Measurements from ENCODE around the gene RPH3AL. TPM values are rescaled to one million over a fixed set of nuclear protein-coding genes. Genes with fewer than 3 reads are reported as not detected.

The RPH3AL gene
- polyA plus RNA-seq, 1 experiment = 4.0 TPM

DNA sequence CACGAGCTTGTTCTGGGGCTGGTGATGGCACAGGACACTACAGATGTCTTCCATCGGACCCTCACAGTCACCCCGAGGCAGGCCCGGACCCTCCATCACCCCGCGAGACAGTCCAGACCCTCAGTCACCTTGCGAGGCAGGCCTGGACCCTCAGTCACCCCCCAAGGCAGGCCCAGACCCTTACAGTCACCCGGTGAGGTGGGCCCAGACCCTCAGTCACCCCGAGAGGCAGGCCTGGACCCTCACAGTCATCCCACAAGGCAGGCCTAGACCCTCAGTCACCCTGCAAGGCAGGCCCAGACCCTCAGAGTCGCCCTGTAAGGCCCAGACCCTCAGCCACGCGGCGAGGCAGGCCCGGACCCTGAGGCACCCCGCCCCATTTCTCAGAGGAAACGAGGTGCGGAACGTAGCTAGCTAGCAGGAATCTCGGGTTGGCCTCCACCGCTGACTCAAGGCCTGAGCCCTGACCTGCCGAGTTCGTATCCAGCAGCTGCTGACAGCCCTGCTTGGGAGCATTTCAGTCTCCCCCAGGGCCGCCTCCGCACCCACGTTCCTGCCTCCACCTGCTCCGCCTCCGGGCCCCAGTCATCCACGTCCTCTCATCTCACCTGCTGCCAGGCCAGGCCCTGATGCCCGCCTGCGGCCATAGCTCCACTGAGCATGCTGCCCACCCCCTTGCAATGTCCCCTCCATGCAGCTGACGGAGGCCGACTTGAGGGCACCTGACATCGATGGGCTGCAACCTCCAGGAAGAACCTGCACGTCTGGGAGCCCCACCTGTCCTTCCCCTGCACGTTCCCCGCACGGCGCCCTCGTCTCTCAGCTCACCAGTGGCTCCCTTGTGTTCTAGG is 28.7 kb downstream of the RPH3AL start:
- H3K27me3 ChIP-seq (ENCODE audit: control insufficient read depth, insufficient read depth, low read length) = no peaks in the 10 kb centered on the region
- TF ChIP-seq, protein P1, sequence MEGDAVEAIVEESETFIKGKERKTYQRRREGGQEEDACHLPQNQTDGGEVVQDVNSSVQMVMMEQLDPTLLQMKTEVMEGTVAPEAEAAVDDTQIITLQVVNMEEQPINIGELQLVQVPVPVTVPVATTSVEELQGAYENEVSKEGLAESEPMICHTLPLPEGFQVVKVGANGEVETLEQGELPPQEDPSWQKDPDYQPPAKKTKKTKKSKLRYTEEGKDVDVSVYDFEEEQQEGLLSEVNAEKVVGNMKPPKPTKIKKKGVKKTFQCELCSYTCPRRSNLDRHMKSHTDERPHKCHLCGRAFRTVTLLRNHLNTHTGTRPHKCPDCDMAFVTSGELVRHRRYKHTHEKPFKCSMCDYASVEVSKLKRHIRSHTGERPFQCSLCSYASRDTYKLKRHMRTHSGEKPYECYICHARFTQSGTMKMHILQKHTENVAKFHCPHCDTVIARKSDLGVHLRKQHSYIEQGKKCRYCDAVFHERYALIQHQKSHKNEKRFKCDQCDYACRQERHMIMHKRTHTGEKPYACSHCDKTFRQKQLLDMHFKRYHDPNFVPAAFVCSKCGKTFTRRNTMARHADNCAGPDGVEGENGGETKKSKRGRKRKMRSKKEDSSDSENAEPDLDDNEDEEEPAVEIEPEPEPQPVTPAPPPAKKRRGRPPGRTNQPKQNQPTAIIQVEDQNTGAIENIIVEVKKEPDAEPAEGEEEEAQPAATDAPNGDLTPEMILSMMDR (IDR thresholded peaks at IDR 0.05; ENCODE audit: insufficient read depth, low read depth, low read length) = no peak
- ChIA-PET CTCF (no interaction called here), POLR2A (no interaction called here)
- no peaks in the 10 kb centered on the region for H3K36me3 ChIP-seq (ENCODE audit: control insufficient read depth, insufficient read depth, low read length)
- DNase-seq (ENCODE audit: low read depth) = no peak
- H3K4me3 ChIP-seq (ENCODE audit: low read depth, low read length) = no peak overlapping the region

DNA sequence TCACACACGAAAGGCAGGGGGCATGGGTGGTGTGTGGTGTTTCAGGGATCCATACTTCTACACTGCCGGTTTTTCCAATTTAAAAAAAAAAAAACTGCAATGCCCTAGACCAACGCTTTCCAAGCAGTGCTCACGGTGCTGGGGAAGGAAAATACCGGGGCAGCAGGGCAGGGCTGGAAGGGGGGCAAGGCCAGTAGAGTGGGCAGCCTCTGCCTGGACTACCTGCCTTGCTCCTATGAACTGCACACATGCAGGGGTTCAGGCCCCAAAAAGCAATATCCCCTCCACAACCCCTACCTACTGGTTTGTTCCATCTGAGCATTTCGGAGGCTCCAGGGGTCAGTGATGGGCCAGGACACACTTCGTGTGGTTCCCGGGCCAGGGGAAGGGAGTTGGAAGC is 29.4 kb downstream of the RPH3AL start:
- TF ChIP-seq, protein P1 (IDR thresholded peaks at IDR 0.05; ENCODE audit: insufficient read depth, low read depth, low read length) = no peak
- H3K27me3 ChIP-seq (ENCODE audit: control insufficient read depth, insufficient read depth, low read length) = no peaks in the 10 kb centered on the region
- CTCF ChIA-PET = no interaction called here
- POLR2A ChIA-PET = no interaction called here
- no peak for DNase-seq (ENCODE audit: low read depth)
- no peak overlapping the region for H3K4me3 ChIP-seq (ENCODE audit: low read depth, low read length)
- H3K36me3 ChIP-seq (ENCODE audit: control insufficient read depth, insufficient read depth, low read length) = no peaks in the 10 kb centered on the region

DNA sequence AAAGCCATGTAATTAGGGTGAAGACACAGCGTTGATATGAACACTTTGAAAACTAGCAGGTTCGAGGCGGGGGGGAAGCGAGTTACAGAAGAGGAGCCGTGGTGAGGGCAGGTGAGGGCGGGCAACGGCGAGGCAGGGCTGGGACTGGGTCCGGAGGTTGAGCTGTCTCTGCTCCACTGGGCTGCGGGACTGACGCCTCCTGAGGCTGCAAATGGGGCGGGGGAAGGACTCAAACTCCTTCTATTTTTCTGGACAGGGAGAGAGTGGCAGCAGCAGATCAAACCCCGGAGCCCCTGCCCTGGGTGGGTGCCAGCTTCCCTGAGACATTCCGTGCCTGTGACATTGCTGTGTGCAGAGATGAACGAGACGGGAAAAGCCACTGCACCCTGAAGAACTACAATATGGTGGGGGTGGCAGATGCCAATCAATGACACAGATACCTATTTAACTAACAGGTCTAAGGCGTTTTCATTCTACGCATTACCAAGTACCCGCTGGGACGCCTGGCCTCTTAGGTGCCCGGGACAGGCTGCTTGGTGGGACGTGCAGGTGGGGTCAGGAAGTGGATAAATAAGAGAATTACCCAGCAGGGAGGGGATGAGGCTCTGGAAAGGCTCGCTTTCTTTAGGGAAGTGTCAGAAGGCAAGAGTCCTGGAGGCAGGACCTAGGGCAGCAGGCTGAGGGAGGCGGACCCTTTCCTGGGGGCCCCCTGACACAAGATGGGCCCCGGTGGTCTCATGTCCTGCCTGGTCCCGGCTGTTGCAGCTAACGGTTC is 30.4 kb downstream of the RPH3AL start:
- TF ChIP-seq, protein P1 (IDR thresholded peaks at IDR 0.05; ENCODE audit: insufficient read depth, low read depth, low read length) = no peak
- DNase-seq (ENCODE audit: low read depth) = no peak
- Histone ChIP-seq H3K27me3 (ENCODE audit: control insufficient read depth, insufficient read depth, low read length) (no peaks in the 10 kb centered on the region), H3K4me3 (ENCODE audit: low read depth, low read length) (no peak overlapping the region), H3K36me3 (ENCODE audit: control insufficient read depth, insufficient read depth, low read length) (no peaks in the 10 kb centered on the region)
- POLR2A ChIA-PET = no interaction called here
- CTCF ChIA-PET = no interaction called here

DNA sequence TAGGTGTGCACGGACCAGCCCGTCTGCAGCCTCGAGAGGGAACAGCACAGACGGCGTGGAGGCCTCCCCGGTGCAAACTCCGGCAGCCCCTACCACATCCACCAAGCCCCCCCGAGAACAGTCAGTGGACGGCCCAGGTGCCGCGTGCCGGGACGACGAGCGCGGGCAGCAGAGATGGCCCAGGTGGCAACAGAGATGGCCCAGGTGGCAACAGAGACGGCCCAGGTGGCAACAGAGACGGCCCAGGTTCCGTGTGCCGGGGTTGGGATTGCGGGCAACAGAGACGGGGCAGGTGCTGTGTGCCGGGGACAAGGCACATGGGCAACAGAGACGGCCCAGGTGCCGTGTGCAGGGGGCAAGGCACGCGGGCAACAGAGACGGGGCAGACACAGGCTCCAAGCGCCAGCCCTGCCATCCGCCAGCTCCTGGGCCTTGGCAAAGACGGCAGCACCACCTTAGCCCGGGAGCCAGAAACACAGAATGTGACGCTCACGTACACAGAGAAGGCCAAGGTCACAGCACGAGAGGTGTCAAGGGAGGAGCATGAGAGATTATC is 31.1 kb downstream of the RPH3AL start:
- TF ChIP-seq, protein P1 (IDR thresholded peaks at IDR 0.05; ENCODE audit: insufficient read depth, low read depth, low read length) = no peak
- Histone ChIP-seq H3K36me3 (ENCODE audit: control insufficient read depth, insufficient read depth, low read length) (no peaks in the 10 kb centered on the region), H3K27me3 (ENCODE audit: control insufficient read depth, insufficient read depth, low read length) (no peaks in the 10 kb centered on the region), H3K4me3 (ENCODE audit: low read depth, low read length) (no peak overlapping the region)
- ChIA-PET CTCF (interaction anchor here (0.5 kb wide), 1 partner anchor 155 kb away, joined by 3 read pairs; no protein-coding TSS in a partner anchor), POLR2A (no interaction called here)
- DNase-seq (ENCODE audit: low read depth) = no peak

DNA sequence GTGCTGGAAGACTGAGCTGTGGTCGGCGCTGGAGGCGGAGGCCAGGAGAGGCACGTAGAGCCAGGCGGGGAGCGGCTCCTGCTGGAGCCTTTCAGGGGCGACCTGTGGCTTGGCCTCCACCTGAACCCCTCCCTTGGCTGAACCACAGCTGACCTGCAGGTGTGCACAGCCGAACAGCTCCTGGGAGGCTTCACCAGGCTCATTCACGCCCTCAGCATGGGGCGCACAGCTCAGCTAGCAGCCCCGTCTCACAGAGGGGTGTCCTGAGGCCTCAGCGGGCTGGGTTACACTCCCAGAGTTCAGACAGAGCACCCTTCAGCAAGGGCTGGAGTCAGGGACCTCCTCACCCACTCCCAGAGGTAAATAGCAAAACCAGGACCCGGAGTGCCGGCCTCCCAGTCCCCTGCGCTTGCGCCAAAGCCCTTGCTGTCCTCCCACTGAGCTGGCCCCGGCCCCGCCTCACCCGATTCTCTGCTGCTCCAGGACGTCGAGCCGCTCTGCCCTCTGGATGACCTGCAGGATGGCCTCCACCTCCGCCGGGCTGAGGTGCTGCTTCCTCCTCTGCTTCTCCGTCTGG is 31.7 kb downstream of the RPH3AL start:
- Histone ChIP-seq H3K4me3 (ENCODE audit: low read depth, low read length) (no peak overlapping the region), H3K27me3 (ENCODE audit: control insufficient read depth, insufficient read depth, low read length) (no peaks in the 10 kb centered on the region), H3K36me3 (ENCODE audit: control insufficient read depth, insufficient read depth, low read length) (no peaks in the 10 kb centered on the region)
- TF ChIP-seq, protein P1 (IDR thresholded peaks at IDR 0.05; ENCODE audit: insufficient read depth, low read depth, low read length) = no peak
- POLR2A ChIA-PET = no interaction called here
- CTCF ChIA-PET = interaction anchor here (0.5 kb wide), 1 partner anchor 155 kb away, joined by 3 read pairs; no protein-coding TSS in a partner anchor
- DNase-seq (ENCODE audit: low read depth) = no peak
